ENCODE measurements around the gene ADGRA1.
"Not testable (repeated sequence)": the region's sequence is repeated elsewhere in the genome, so short reads cannot be mapped to it uniquely, and the experiment has no call there.

ADGRA1 gene

GRCh38 chr10:133129859-133130495 lies 42.3 kb downstream of the ADGRA1 start:
- H3K4me1 ChIP-seq (ENCODE audit: control insufficient read depth, insufficient read depth, low read length) = no peaks in the 10 kb centered on the region
- H3K27me3 ChIP-seq (ENCODE audit: control insufficient read depth in 1 of 2, insufficient read depth in 2 of 2, low read length in 2 of 2) = peaks cover 9 to 10% of the 10 kb centered on the region in 2 donors
- no peak overlapping the region for H3K27ac ChIP-seq (ENCODE audit: low read length)
- H3K9me3 ChIP-seq (ENCODE audit: control insufficient read depth in 2 of 2, low read length in 2 of 2) = no peaks in the 10 kb centered on the region
- no peaks in the 10 kb centered on the region for H3K36me3 ChIP-seq (ENCODE audit: control insufficient read depth in 2 of 2, insufficient read depth in 2 of 2, low read length in 2 of 2)
- H3K4me3 ChIP-seq (ENCODE audit: low read length in 2 of 2) = no peak overlapping the region
- H3K9ac ChIP-seq (ENCODE audit: low read length in 2 of 2) = no peak overlapping the region

GRCh38 chr10:133130602-133131001 lies 42.9 kb downstream of the ADGRA1 start:
- H3K9me3 ChIP-seq (ENCODE audit: control insufficient read depth in 2 of 2, low read length in 2 of 2) = no peaks in the 10 kb centered on the region
- no peaks in the 10 kb centered on the region for H3K36me3 ChIP-seq (ENCODE audit: control insufficient read depth in 2 of 2, insufficient read depth in 2 of 2, low read length in 2 of 2)
- H3K27ac ChIP-seq (ENCODE audit: low read length) = no peak overlapping the region
- no peak overlapping the region for H3K9ac ChIP-seq (ENCODE audit: low read length in 2 of 2)
- H3K4me3 ChIP-seq (ENCODE audit: low read length in 2 of 2) = no peak overlapping the region
- H3K4me1 ChIP-seq (ENCODE audit: control insufficient read depth, insufficient read depth, low read length) = no peaks in the 10 kb centered on the region
- peaks cover 9% of the 10 kb centered on the region in 2 donors for H3K27me3 ChIP-seq (ENCODE audit: control insufficient read depth in 1 of 2, insufficient read depth in 2 of 2, low read length in 2 of 2)

GRCh38 chr10:133131053-133131452 lies 43.3 kb downstream of the ADGRA1 start:
- H3K9me3 ChIP-seq (ENCODE audit: control insufficient read depth in 2 of 2, low read length in 2 of 2) = no peaks in the 10 kb centered on the region
- no peaks in the 10 kb centered on the region for H3K4me1 ChIP-seq (ENCODE audit: control insufficient read depth, insufficient read depth, low read length)
- H3K36me3 ChIP-seq (ENCODE audit: control insufficient read depth in 2 of 2, insufficient read depth in 2 of 2, low read length in 2 of 2) = no peaks in the 10 kb centered on the region
- H3K9ac ChIP-seq (ENCODE audit: low read length in 2 of 2) = no peak overlapping the region
- H3K27me3 ChIP-seq (ENCODE audit: control insufficient read depth in 1 of 2, insufficient read depth in 2 of 2, low read length in 2 of 2) = peaks cover 5 to 7% of the 10 kb centered on the region in 2 donors
- H3K27ac ChIP-seq (ENCODE audit: low read length) = no peak overlapping the region
- no peak overlapping the region for H3K4me3 ChIP-seq (ENCODE audit: low read length in 2 of 2)

GRCh38 chr10:133131734-133132472 lies 44.2 kb downstream of the ADGRA1 start:
- H3K9ac ChIP-seq (ENCODE audit: low read length in 2 of 2) = no peak overlapping the region
- no peaks in the 10 kb centered on the region for H3K36me3 ChIP-seq (ENCODE audit: control insufficient read depth in 2 of 2, insufficient read depth in 2 of 2, low read length in 2 of 2)
- H3K4me1 ChIP-seq (ENCODE audit: control insufficient read depth, insufficient read depth, low read length) = no peaks in the 10 kb centered on the region
- no peak overlapping the region for H3K27ac ChIP-seq (ENCODE audit: low read length)
- no peaks in the 10 kb centered on the region for H3K9me3 ChIP-seq (ENCODE audit: control insufficient read depth in 2 of 2, low read length in 2 of 2)
- H3K27me3 ChIP-seq (ENCODE audit: control insufficient read depth in 1 of 2, insufficient read depth in 2 of 2, low read length in 2 of 2) = peaks cover 0 to 5% of the 10 kb centered on the region in 2 donors
- no peak overlapping the region for H3K4me3 ChIP-seq (ENCODE audit: low read length in 2 of 2)

- Histone ChIP-seq H3K36me3 (ENCODE audit: control insufficient read depth in 2 of 2, insufficient read depth in 2 of 2, low read length in 2 of 2) (no peaks in the 10 kb centered on the region), H3K9ac (ENCODE audit: low read length in 2 of 2) (no peak overlapping the region), H3K27me3 (ENCODE audit: control insufficient read depth in 1 of 2, insufficient read depth in 2 of 2, low read length in 2 of 2) (peaks cover 0 to 5% of the 10 kb centered on the region in 2 donors), H3K4me1 (ENCODE audit: control insufficient read depth, insufficient read depth, low read length) (no peaks in the 10 kb centered on the region), H3K4me3 (ENCODE audit: low read length in 2 of 2) (no peak overlapping the region), H3K27ac (ENCODE audit: low read length) (no peak overlapping the region), H3K9me3 (ENCODE audit: control insufficient read depth in 2 of 2, low read length in 2 of 2) (no peaks in the 10 kb centered on the region)
Measured at GRCh38 chr10:133132473-133133291, 45.0 kb downstream of the ADGRA1 start.

- H3K9me3 ChIP-seq (ENCODE audit: control insufficient read depth in 2 of 2, low read length in 2 of 2) = no peaks in the 10 kb centered on the region
Measured at GRCh38 chr10:133133471-133134231, 45.9 kb downstream of the ADGRA1 start.

GRCh38 chr10:133134411-133135115 lies 46.8 kb downstream of the ADGRA1 start:
- Histone ChIP-seq H3K9ac (ENCODE audit: low read length in 2 of 2) (no peak overlapping the region), H3K27me3 (ENCODE audit: control insufficient read depth in 1 of 2, insufficient read depth in 2 of 2, low read length in 2 of 2) (peaks cover 0 to 5% of the 10 kb centered on the region in 2 donors), H3K27ac (ENCODE audit: low read length) (no peak overlapping the region), H3K9me3 (ENCODE audit: control insufficient read depth in 2 of 2, low read length in 2 of 2) (no peaks in the 10 kb centered on the region), H3K4me3 (ENCODE audit: low read length in 2 of 2) (no peak overlapping the region), H3K4me1 (ENCODE audit: control insufficient read depth, insufficient read depth, low read length) (no peaks in the 10 kb centered on the region), H3K36me3 (ENCODE audit: control insufficient read depth in 2 of 2, insufficient read depth in 2 of 2, low read length in 2 of 2) (no peaks in the 10 kb centered on the region)

More at GRCh38 chr10:133133471-133134231, 45.9 kb downstream of the ADGRA1 start:
- Histone ChIP-seq H3K27ac (ENCODE audit: low read length) (no peak overlapping the region), H3K36me3 (ENCODE audit: control insufficient read depth in 2 of 2, insufficient read depth in 2 of 2, low read length in 2 of 2) (no peaks in the 10 kb centered on the region), H3K9ac (ENCODE audit: low read length in 2 of 2) (no peak overlapping the region), H3K4me3 (ENCODE audit: low read length in 2 of 2) (no peak overlapping the region), H3K27me3 (ENCODE audit: control insufficient read depth in 1 of 2, insufficient read depth in 2 of 2, low read length in 2 of 2) (peaks cover 0 to 5% of the 10 kb centered on the region in 2 donors), H3K4me1 (ENCODE audit: control insufficient read depth, insufficient read depth, low read length) (no peaks in the 10 kb centered on the region)

GRCh38 chr10:133135116-133135465 lies 47.4 kb downstream of the ADGRA1 start:
- H3K9me3 ChIP-seq (ENCODE audit: control insufficient read depth in 2 of 2, low read length in 2 of 2) = no peaks in the 10 kb centered on the region
- no peak overlapping the region for H3K27ac ChIP-seq (ENCODE audit: low read length)
- H3K4me1 ChIP-seq (ENCODE audit: control insufficient read depth, insufficient read depth, low read length) = no peaks in the 10 kb centered on the region
- H3K4me3 ChIP-seq (ENCODE audit: low read length in 2 of 2) = no peak overlapping the region
- H3K36me3 ChIP-seq (ENCODE audit: control insufficient read depth in 2 of 2, insufficient read depth in 2 of 2, low read length in 2 of 2) = no peaks in the 10 kb centered on the region
- H3K9ac ChIP-seq (ENCODE audit: low read length in 2 of 2) = no peak overlapping the region
- H3K27me3 ChIP-seq (ENCODE audit: control insufficient read depth in 1 of 2, insufficient read depth in 2 of 2, low read length in 2 of 2) = peaks cover 0 to 5% of the 10 kb centered on the region in 2 donors

- not testable (repeated sequence) for H3K27ac ChIP-seq (ENCODE audit: low read length); H3K4me3 ChIP-seq (ENCODE audit: low read length in 2 of 2); H3K9ac ChIP-seq (ENCODE audit: low read length in 2 of 2); H3K9me3 ChIP-seq (ENCODE audit: control insufficient read depth in 2 of 2, low read length in 2 of 2); H3K36me3 ChIP-seq (ENCODE audit: control insufficient read depth in 2 of 2, insufficient read depth in 2 of 2, low read length in 2 of 2); H3K4me1 ChIP-seq (ENCODE audit: control insufficient read depth, insufficient read depth, low read length)
- H3K27me3 ChIP-seq (ENCODE audit: control insufficient read depth in 1 of 2, insufficient read depth in 2 of 2, low read length in 2 of 2) = peaks cover 13 to 18% of the 10 kb centered on the region in 2 donors
Measured at GRCh38 chr10:133137486-133138145, 49.9 kb downstream of the ADGRA1 start.
